GM18907 (cell line): Measurements from ENCODE around the gene PTCHD1.

Experiments
- ATAC-seq: cut with Tn5 transposase; IDR thresholded peaks from one replicate; pipeline ENCODE4 v1.9.1; 2021; ENCODE audit warnings: mild to moderate bottlenecking, moderate library complexity; ENCODE audit not compliant: unreplicated experiment

PTCHD1 gene

GRCh38 chrX:23334848-23335599, at the start of gene PTCHD1:
TSS of gene PTCHD1 (plus strand) at chrX:23334849. CDS start at chrX:23334876, 27 bp downstream.
- no peak for ATAC-seq

- ATAC-seq: no peak
Measured at GRCh38 chrX:23286731-23287130, 47.9 kb upstream of the PTCHD1 start.

GRCh38 chrX:23287191-23287725, 47.4 kb upstream of the PTCHD1 start:
- no peak for ATAC-seq

- ATAC-seq: no peak
Measured at GRCh38 chrX:23292354-23292987, 42.2 kb upstream of the PTCHD1 start.

- ATAC-seq: no peak
Measured at GRCh38 chrX:23292988-23293651, 41.5 kb upstream of the PTCHD1 start.

GRCh38 chrX:23304881-23305280, 29.8 kb upstream of the PTCHD1 start:
- no peak for ATAC-seq

GRCh38 chrX:23311731-23312130, 22.9 kb upstream of the PTCHD1 start:
- no peak for ATAC-seq

GRCh38 chrX:23312136-23312535, 22.5 kb upstream of the PTCHD1 start:
- no peak for ATAC-seq

- ATAC-seq: peak; percentile 88
Measured at GRCh38 chrX:23317799-23318724, 16.6 kb upstream of the PTCHD1 start.

GRCh38 chrX:23327104-23327503, 7.5 kb upstream of the PTCHD1 start:
- no peak for ATAC-seq

GRCh38 chrX:23331701-23332100, 2.9 kb upstream of the PTCHD1 start:
- no peak for ATAC-seq

- no peak for ATAC-seq
Measured at GRCh38 chrX:23332101-23332887, 2.4 kb upstream of the PTCHD1 start.

GRCh38 chrX:23332888-23333821, 1.5 kb upstream of the PTCHD1 start:
- ATAC-seq: no peak

GRCh38 chrX:23333842-23334520, 668 bp upstream of the PTCHD1 start:
- ATAC-seq: no peak

GRCh38 chrX:23334521-23334847, 165 bp upstream of the PTCHD1 start:
- no peak for ATAC-seq

GRCh38 chrX:23338334-23338733, 3.7 kb downstream of the PTCHD1 start:
- ATAC-seq: no peak

- ATAC-seq: no peak
Measured at GRCh38 chrX:23341452-23341851, 6.8 kb downstream of the PTCHD1 start.

- ATAC-seq: no peak
Measured at GRCh38 chrX:23344238-23344903, 9.7 kb downstream of the PTCHD1 start.
